ENCODE data around the gene TRIM40. TPM values are rescaled to one million over a fixed set of nuclear protein-coding genes. Genes with fewer than 3 reads are reported as not detected.

The TRIM40 gene
- total and polyA plus RNA-seq, 2 experiments from 2014 or later, result not detected

- H3K4me3 Mint-ChIP-seq, result no peak overlapping the region
Observed at GRCh38 chr6:30175765-30176164, 39.8 kb downstream of the TRIM40 start.

More at GRCh38 chr6:30175765-30176164, 39.8 kb downstream of the TRIM40 start:
- H3K27me3 ChIP-seq (ENCODE audit: insufficient read depth), result peaks cover 42% of the 10 kb centered on the region
- H3F3A ChIP-seq (replicated peaks; ENCODE audit: low read depth), result 0 out of 2 replicates have a peak, but pooled peaks cover 1% of the 10 kb centered on the region
- H3K36me3 Mint-ChIP-seq (ENCODE audit: low read depth), result no peaks in the 10 kb centered on the region
- no peaks in the 10 kb centered on the region for H4K20me1 ChIP-seq (replicated peaks; ENCODE audit: insufficient read depth)
- no peaks in the 10 kb centered on the region for H3K36me3 ChIP-seq (ENCODE audit: insufficient read depth)
- H3K4me3 ChIP-seq, result no peak overlapping the region
- H3K4me1 ChIP-seq (ENCODE audit: insufficient read depth), result no peaks in the 10 kb centered on the region
- no peak overlapping the region for H3K27ac Mint-ChIP-seq
- H3K4me1 Mint-ChIP-seq, result peaks cover 9% of the 10 kb centered on the region; the same call in 2 of the 3 replicates
- peaks cover 30% of the 10 kb centered on the region for H3K27me3 Mint-ChIP-seq (ENCODE audit: insufficient read depth, low read depth, poor library complexity)
- no peaks in the 10 kb centered on the region for H3K9me2 ChIP-seq (ENCODE audit: insufficient read depth)
- DNase-seq (ENCODE audit: low spot score) (no peak), ATAC-seq (no peak)
- TF ChIP-seq REST (IDR thresholded peaks at IDR 0.05; ENCODE audit: unreplicated experiment) (no peak), CREB1 (CRISPR knock-in tag; IDR thresholded peaks at IDR 0.05; ENCODE audit: low read depth) (no peak), EZH2 (IDR thresholded peaks at IDR 0.05; ENCODE audit: low read depth, unreplicated experiment) (no peak), JUNB (IDR thresholded peaks at IDR 0.05; ENCODE audit: unreplicated experiment) (no peak), ZNF114 (CRISPR knock-in tag; IDR thresholded peaks at IDR 0.05) (no peak), STAT1 (IDR thresholded peaks at IDR 0.05; ENCODE audit: unreplicated experiment) (no peak), ETS1 (IDR thresholded peaks at IDR 0.05) (no peak), POLR2AphosphoS5 (IDR thresholded peaks at IDR 0.05; ENCODE audit: low read depth) (no peak), ZNF331 (CRISPR knock-in tag; IDR thresholded peaks at IDR 0.05; ENCODE audit: low read depth) (no peak), NANOG (IDR thresholded peaks at IDR 0.05; ENCODE audit: borderline replicate concordance) (no peak), EZH2phosphoT487 (IDR thresholded peaks at IDR 0.05; ENCODE audit: unreplicated experiment) (no peak)
- TF ChIP-seq, protein P1, sequence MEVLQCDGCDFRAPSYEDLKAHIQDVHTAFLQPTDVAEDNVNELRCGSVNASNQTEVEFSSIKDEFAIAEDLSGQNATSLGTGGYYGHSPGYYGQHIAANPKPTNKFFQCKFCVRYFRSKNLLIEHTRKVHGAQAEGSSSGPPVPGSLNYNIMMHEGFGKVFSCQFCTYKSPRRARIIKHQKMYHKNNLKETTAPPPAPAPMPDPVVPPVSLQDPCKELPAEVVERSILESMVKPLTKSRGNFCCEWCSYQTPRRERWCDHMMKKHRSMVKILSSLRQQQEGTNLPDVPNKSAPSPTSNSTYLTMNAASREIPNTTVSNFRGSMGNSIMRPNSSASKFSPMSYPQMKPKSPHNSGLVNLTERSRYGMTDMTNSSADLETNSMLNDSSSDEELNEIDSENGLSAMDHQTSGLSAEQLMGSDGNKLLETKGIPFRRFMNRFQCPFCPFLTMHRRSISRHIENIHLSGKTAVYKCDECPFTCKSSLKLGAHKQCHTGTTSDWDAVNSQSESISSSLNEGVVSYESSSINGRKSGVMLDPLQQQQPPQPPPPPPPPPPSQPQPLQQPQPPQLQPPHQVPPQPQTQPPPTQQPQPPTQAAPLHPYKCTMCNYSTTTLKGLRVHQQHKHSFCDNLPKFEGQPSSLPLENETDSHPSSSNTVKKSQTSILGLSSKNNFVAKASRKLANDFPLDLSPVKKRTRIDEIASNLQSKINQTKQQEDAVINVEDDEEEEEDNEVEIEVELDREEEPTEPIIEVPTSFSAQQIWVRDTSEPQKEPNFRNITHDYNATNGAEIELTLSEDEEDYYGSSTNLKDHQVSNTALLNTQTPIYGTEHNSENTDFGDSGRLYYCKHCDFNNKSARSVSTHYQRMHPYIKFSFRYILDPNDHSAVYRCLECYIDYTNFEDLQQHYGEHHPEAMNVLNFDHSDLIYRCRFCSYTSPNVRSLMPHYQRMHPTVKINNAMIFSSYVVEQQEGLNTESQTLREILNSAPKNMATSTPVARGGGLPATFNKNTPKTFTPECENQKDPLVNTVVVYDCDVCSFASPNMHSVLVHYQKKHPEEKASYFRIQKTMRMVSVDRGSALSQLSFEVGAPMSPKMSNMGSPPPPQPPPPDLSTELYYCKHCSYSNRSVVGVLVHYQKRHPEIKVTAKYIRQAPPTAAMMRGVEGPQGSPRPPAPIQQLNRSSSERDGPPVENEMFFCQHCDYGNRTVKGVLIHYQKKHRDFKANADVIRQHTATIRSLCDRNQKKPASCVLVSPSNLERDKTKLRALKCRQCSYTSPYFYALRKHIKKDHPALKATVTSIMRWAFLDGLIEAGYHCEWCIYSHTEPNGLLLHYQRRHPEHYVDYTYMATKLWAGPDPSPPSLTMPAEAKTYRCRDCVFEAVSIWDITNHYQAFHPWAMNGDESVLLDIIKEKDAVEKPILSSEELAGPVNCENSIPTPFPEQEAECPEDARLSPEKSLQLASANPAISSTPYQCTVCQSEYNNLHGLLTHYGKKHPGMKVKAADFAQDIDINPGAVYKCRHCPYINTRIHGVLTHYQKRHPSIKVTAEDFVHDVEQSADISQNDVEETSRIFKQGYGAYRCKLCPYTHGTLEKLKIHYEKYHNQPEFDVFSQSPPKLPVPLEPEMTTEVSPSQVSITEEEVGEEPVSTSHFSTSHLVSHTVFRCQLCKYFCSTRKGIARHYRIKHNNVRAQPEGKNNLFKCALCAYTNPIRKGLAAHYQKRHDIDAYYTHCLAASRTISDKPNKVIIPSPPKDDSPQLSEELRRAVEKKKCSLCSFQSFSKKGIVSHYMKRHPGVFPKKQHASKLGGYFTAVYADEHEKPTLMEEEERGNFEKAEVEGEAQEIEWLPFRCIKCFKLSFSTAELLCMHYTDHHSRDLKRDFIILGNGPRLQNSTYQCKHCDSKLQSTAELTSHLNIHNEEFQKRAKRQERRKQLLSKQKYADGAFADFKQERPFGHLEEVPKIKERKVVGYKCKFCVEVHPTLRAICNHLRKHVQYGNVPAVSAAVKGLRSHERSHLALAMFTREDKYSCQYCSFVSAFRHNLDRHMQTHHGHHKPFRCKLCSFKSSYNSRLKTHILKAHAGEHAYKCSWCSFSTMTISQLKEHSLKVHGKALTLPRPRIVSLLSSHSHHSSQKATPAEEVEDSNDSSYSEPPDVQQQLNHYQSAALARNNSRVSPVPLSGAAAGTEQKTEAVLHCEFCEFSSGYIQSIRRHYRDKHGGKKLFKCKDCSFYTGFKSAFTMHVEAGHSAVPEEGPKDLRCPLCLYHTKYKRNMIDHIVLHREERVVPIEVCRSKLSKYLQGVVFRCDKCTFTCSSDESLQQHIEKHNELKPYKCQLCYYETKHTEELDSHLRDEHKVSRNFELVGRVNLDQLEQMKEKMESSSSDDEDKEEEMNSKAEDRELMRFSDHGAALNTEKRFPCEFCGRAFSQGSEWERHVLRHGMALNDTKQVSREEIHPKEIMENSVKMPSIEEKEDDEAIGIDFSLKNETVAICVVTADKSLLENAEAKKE (CRISPR knock-in tag; IDR thresholded peaks at IDR 0.05), result no peak
- TF ChIP-seq, protein P2, sequence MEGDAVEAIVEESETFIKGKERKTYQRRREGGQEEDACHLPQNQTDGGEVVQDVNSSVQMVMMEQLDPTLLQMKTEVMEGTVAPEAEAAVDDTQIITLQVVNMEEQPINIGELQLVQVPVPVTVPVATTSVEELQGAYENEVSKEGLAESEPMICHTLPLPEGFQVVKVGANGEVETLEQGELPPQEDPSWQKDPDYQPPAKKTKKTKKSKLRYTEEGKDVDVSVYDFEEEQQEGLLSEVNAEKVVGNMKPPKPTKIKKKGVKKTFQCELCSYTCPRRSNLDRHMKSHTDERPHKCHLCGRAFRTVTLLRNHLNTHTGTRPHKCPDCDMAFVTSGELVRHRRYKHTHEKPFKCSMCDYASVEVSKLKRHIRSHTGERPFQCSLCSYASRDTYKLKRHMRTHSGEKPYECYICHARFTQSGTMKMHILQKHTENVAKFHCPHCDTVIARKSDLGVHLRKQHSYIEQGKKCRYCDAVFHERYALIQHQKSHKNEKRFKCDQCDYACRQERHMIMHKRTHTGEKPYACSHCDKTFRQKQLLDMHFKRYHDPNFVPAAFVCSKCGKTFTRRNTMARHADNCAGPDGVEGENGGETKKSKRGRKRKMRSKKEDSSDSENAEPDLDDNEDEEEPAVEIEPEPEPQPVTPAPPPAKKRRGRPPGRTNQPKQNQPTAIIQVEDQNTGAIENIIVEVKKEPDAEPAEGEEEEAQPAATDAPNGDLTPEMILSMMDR (conservative IDR thresholded peaks at IDR 0.05; ENCODE audit: low read depth in 2 of 2), result no peak
- H3K79me2 ChIP-seq (replicated peaks; ENCODE audit: insufficient read depth), result no peaks in the 10 kb centered on the region
- no peak overlapping the region for H3K27ac ChIP-seq (ENCODE audit: low read depth)
- no peak overlapping the region for H3K4me2 ChIP-seq
- no peak overlapping the region for H2AFZ ChIP-seq
- H3K9me3 Mint-ChIP-seq, result peaks cover under 1% of the 10 kb centered on the region; the same call in 1 of the 3 replicates
